Hematopoietic multipotent progenitor cell (in vitro differentiated cells): ENCODE results near the gene GCLC. TPM values are rescaled to one million over a fixed set of nuclear protein-coding genes. Genes with fewer than 3 reads are reported as not detected.
"Not testable (repeated sequence)": the region's sequence is repeated elsewhere in the genome, so short reads cannot be mapped to it uniquely, and the experiment has no call there.

Experiments
- DNase-seq, 3 donors: peaks; one replicate each; pipeline ENCODE4 v3.0.0-alpha.2; 2011 to 2015; ENCODE audit warnings: low read depth in 2 of 3, low spot score in 2 of 3
- total RNA-seq: library from RNA; depleted of rRNA; stranded (reverse); fragments of >200 nt; gene quantifications from one replicate; pipeline ENCODE4 v1.2.3, GENCODE V29; 2012

The GCLC gene
- 16.2 TPM for total RNA-seq

GRCh38 chr6:53544470-53545308, at the start of gene GCLC:
Gene GCLC (minus strand): TSS chr6:53545101. CDS start chr6:53544645, 456 bp downstream.
- peak; percentile 68 to 98 (median 97) for DNase-seq

DNA sequence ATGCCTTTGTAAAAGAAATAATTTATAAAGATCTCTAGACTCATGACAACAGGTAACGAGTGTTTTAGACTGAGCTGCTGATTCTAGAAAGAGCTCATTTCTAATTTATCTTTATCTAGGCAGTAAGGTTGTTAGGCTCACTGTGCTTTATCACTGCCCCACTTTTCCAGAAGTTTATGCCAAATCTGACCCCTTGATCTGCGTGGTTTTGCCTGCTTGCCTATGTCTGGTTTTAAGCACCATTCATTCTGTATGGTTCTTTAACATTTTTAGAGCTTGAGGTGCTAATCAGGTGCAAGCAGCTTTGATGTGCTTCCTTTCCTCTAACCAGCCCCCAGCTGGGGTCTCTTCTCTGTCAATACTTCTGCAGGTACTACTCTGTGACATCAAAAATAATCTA, 49.7 kb upstream of the GCLC start:
- no peak for DNase-seq

- peak in 2 of 3 donors; percentile 52 to 57 for DNase-seq
Measured at GRCh38 chr6:53593001-53593488, 48.1 kb upstream of the GCLC start.

- DNase-seq, result no peak
Measured at GRCh38 chr6:53591873-53592272, 47.0 kb upstream of the GCLC start.

DNA sequence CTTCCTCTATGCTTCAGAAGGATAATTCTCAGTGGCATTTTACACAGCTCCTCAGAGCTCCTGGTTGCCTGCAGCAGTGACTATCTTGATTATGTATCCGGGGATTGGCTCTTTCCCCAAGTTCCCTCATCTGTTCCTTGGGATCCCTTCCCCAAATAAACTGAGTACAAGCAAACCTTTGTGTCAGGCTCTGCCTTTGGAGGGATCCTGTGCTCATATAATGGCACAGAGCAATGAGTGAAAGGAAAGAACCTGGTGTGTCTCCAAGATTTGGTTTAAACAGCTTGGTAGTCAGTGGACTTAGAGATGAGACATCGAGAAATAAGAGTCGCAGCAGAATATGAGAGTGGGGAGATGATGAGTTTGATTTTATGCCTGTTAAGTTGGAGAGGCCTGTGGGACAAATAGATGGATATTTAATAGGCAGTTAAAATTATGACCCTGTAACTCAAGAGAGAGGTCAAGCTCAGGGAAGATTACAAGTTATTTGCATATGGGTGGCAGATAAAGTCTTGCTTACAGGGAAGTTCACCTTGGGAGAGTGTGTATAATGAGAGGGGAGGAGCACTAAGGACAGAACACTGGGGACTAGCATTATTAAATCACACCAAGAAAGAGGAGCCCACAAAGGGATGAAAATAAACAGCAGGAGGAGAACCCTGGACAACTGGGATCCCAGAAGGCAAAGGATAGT, 44.1 kb upstream of the GCLC start:
- no peak for DNase-seq

DNA sequence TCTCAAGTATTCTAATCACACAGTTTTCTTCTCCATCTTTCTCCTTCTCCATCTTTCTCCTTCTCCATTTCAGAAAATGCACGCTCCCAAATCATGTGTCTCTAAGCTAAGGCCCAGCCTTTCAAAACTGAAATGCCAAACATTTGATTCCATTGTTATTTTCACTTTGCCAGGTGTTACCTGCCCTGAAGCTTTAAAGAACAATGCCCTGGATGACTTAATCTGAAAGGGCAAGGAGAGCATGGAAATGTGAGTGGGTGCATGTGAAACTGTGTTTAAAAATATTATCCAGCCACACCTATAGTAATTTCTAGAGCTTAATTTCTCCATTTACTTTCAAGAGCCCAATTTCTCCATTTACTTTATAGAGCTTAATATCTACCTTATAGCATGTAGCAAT, 42.4 kb upstream of the GCLC start:
- DNase-seq, result no peak

DNA sequence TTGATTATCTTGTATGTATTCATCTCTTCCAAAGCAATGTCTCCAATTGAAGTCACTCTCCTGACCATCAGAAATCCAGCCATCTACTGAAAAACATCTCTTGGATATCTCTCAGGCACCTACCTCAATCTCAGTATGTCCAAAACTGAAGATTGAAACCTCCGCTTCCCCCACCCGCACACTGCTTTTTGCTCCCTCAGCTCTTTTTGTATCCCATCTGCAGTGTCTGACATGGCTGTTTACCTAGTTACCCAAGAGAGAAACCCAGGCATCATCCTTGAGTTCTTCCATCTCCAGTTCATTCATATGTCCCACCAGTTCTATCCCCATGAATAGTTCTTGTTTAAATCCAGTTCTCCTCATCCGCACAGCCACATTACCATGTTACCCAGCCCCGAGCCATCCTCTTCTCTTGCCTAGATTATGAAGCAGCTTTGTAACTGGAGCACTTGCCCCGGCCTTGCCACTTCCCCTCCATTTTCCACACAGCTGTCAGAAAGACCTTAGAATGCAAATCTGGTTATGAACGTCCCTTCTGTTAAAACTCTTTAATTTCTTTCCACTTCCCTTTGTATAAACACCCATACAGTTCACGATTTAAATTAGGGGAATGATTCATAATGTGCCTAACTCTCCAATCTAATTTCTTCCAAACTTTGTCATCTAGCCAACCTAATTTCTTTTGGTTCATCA, 40.5 kb upstream of the GCLC start:
- peak in 1 of 3 donors; percentile 8 for DNase-seq

DNA sequence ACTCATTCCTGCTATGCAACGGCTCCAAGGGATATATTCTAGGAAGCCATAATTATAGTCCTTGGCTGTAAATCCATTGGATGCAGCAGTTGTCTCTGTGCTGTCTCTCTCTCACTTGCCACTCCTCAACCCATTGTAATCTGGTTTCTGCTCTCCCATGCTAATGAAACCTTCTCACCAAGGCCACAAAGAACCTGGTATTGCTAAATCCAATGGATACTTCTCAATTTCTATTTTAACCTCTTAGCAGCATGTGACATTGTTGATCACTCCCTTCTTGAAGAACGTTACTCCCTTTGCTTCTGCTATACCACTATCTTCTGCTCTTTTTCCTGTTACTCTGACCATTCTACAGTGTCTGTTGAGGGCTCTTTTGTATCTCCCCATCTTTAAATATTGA, 39.8 kb upstream of the GCLC start:
- no peak for DNase-seq

DNA sequence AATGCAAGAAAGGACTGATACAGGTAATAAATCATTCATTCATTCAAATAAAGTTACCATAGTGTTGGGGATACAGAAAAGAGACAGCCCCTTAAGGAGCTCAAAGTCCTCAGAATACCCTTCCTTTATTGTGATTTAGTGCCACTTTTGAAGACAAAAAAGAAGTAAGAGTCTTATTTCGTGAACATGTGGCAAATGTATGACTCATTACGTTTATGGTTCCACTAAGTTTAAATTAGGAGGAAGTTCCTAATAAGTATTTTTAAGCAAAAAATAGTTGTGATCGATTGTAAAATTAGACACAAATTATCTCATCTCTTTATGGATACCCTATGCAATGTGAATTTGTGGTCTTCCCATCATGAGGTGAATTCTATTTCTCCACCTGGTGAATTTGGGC, 38.5 kb upstream of the GCLC start:
- DNase-seq, result no peak

DNA sequence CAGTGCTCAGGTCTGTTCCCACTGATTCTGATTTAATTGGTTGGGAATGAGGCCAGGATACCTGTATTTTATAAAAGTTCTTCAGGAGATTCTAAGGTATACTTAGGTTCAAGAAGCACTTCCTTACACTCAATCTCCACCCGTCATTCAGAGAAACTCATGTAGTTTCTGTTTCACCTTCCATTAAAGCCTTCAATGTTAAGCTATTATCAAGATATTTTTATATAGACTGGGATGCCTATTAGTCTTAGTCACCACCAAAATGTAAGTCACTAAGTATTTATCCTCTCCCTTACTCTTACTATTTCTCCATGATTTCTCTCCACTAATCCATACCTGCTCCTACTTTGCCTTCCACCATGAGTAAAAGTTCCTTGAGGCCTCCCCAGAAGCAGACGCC, 38.1 kb upstream of the GCLC start:
- DNase-seq, result no peak

DNA sequence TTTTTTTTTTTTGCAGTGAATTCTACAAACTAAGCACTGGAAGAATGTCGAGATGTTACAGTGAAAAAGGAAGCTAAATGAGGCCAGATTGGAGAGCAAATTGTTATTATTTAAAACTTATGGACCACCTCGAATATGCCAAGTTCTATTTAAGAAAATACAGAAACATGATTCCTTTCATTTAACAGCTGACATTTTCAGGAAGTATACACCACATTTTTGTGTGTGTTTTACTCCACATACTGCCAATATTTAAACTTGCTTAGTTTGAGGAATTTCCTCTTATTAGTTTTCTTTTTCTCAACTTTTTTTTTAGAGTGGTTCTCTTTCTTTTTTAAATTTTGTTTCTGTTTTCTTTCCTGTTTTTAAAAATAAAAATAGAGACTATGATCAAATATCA, 37.0 kb upstream of the GCLC start:
- peak in 1 of 3 donors; percentile 14 for DNase-seq

GRCh38 chr6:53581173-53581773, 36.4 kb upstream of the GCLC start:
- DNase-seq, result peak in 1 of 3 donors; percentile 13

DNA sequence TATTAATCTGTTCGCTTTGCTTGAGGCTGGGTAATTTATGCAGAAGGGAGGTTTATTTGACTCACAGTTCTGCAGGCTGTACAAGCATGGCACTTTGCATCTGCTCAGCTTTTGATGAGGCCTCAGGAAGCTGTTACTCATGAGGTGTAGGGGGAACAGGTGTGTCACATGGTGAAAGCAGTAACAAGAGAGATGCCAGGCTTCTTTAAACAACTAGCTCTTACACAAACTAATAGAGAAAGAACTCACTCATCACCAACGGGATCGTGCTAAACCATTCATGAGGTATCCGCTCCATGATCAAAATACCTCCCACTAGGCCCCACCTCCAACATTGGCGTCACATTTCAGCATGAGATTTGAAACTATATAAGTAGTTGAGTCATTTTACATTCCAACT, 34.4 kb upstream of the GCLC start:
- no peak for DNase-seq

DNA sequence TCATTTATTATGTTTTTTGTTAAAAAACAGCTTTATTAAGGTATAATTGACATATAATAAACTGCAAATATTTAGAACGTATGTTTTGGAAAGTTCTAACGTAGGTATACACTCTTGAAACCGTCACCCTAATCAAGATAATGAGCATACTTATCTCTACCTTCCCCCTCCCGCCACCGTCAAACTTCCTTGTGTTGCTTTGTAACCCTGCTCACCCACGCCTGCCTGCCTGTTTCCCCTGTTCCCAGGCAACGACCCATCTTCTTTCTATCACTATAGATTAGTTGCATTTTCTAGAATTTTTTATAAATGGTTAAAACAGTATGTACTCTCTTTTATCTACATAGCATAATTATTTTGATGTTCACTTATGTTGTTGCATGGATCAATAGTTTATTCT, 33.5 kb upstream of the GCLC start:
- no peak for DNase-seq

DNA sequence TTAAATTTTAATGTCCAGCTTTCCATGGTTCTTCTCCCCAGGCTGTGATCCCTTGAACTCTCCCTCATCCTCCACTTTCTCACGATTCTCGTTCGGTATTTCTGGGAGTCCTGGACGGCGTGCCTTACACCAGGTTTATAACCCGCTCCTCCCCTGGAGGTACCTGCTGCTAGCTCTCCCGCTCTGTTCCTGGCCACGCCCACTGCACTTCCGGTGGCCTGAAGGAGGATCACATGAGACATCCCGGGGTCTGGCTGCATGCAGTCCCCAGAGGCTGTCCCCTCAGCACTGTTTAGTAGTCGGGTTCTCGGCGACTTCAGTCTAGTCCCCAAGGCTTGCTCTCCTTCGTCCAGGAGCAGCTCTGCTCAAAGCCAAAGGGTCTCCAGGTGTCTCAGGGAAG, 28.4 kb upstream of the GCLC start:
- no peak for DNase-seq

GRCh38 chr6:53572379-53572778, 27.5 kb upstream of the GCLC start:
- DNase-seq, result not testable (repeated sequence)

- no peak for DNase-seq
Measured at GRCh38 chr6:53568776-53569616, 24.1 kb upstream of the GCLC start.

DNA sequence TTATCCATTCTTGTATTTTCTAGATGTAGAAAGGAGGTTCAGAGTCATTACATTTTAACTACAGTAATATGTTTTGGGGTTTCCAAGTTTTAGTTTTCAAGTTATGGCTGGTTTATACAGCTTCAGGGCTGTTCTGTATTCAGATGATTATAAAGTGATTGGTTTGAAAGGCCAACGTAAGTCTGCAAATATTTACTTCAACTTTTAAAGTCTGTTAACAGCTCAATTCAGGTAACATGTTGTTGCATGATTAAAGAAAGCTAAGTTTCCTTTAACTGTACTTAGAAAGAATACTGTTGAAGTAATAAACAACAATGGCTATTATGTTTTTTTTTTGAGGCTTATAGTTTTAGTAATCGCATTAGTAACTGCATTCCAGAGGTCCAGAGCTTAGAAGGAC, 22.8 kb upstream of the GCLC start:
- DNase-seq, result no peak

- no peak for DNase-seq
Measured at GRCh38 chr6:53566755-53567154, 21.9 kb upstream of the GCLC start.

- DNase-seq, result no peak
Measured at GRCh38 chr6:53565886-53566285, 21.0 kb upstream of the GCLC start.
